GM18498 (cell line): ENCODE results near the gene COL11A2.

Experiments
- ATAC-seq: cut with Tn5 transposase; IDR thresholded peaks from one replicate; pipeline ENCODE4 v1.9.1; 2021; ENCODE audit warnings: mild to moderate bottlenecking, moderate library complexity; ENCODE audit not compliant: unreplicated experiment

Gene COL11A2

DNA sequence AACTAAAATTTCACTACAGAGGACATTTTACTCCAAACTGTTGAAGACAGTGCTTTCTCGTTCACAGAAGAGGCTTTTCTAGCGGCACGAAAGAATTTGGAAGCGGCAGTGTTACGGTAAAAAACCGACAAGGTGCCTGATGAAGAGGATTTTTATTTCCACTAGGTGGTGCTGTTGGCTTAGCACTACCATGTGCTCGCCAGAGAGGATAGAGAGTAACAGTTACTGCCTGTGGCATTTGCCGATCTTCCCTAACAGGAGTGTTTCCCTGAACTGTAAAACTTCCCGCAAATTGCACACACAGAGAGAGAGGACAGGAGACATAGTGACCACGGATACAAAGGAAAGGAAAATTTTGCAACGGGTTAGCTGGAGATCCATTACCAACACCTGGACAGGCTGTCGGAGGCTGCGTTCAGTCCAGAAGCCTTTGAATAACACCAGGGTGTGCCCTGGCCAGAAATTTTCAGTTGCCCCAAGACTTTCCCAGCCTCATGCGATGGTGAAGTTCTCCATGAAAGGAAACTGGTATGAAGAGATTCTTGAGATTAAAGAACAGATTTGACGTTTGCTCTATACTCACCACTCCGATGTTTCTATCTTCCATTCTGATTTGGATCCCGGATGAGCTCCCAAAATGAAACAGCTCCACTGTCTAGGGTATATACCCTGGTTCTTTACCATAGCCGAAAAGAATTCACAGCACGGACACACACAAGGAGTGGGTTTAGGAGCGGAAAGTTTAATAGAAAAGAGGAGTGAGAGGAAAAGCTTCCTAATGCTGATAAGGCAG is 68.3 kb downstream of the COL11A2 start:
- ATAC-seq: no peak

DNA sequence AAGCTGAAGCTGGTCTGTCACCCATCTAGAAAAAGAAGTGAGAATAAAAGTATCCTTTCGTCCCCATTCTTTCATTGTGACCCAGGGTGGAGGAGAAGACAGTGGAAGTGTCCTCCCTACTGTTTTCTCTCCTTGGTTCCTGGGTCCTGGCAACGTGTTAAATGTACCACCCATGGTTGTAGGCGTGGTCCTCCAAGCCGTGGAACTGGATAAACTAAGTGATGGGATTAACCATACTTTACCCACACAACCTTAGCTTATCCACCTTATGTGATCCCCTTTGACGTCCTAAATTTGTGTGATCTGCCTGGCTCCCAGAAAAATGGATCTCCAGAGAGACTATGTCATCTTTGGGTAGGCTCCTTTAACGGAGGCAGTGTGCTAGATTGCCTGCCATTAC is 69.1 kb downstream of the COL11A2 start:
- ATAC-seq: no peak

DNA sequence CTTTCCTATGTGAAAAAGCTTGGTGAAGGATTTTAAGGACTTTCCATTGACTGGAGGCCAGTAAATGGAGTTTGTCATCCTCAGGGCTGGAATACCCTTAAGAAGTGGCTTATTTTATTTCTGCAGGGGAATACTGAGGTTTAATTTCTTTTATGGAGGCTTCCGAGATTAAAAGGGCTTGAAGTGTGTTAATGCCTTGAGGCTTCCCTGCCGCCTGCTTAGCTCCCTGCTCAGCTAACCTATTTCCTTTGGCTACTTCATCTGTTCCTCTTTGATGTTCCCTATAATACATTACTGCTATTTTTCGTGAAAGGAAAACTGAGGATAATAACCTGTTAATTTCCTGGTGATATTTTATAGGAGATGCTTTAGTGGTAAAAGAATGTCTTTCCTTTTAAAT is 72.3 kb downstream of the COL11A2 start:
- no peak for ATAC-seq

DNA sequence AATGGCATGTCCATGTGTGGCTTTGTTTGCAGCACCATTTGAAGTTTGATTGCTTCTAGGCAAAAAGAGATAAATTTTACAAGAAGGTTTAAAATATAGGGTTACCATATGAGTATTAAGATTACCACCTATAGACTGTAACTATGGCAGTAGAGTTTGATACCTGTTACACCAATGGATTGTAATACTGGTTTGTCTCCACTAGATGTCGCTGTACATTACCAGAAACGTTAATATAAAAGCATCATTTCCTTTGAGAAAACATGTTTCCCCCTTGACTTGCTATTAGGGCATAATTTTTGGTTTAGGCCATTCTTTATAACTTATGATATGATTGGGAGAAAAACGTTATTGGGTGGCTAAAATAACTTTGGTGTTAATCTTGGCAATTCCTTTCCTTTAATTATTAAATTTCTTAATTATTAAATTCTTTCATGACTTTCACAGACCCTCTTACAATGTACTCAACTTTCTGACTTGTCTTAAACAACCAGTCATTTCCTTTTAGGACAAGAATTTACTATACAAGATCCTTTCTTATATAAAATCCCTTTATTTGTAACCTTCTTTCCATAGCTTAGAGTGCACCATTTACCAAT is 73.6 kb downstream of the COL11A2 start:
- no peak for ATAC-seq

DNA sequence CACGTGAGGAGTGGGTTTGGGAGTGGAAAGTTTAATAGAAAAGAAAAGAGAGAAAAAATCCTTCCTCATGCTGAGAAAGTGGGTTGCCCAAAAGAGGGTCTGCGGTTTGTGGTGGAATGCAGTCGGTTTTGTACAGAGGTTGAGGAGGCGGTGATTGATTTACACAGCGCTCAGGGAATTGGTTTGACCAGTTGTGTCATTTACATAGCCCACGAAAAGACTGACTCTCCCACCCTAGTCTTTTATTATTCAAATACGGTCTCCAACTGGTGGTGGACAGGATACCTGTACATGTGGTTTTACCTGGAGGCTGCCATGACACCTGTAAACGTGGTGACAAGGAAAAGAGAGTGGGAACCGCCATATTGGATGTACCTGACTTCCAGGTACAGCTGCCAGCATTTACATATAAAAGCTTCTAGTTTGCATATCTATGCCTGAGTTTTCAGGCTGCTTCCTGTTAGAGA is 74.4 kb downstream of the COL11A2 start:
- ATAC-seq: no peak

DNA sequence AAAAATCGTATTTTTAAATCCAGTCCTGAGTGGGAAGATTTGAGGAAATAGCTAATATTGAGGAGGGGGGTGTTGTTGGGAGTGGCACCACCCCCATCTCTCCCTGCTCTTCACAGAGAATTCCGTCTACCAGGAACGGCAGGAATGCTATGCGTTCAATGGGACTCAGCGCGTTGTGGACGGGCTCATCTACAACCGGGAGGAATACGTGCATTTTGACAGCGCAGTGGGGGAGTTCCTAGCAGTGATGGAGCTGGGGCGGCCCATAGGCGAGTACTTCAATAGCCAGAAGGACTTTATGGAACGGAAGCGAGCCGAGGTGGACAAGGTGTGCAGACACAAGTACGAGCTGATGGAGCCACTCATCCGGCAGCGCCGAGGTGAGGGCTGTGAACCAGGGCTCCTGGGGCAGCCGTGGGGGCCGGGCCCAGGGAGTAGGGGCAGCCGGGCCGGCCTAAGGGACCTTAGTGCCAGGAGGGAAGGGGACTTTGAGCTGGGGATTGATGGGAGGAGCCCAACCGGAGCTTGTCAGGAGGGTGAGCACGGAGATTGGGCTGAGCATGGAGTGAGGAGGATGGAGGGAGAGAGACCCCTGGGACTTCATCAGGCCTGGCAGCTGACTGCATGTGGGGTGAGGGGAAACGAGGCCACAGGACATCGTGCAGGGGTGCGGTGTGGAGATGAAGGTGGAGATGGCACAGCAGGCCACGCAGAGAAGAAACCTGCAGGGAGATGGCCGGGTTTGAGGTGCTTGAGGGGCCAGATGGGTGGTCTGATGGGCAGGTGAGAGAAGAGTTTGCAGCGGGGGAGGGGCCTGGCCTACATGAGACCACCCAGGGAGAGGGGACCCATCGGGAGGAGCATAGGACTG is 75.2 kb downstream of the COL11A2 start:
- ATAC-seq: no peak

DNA sequence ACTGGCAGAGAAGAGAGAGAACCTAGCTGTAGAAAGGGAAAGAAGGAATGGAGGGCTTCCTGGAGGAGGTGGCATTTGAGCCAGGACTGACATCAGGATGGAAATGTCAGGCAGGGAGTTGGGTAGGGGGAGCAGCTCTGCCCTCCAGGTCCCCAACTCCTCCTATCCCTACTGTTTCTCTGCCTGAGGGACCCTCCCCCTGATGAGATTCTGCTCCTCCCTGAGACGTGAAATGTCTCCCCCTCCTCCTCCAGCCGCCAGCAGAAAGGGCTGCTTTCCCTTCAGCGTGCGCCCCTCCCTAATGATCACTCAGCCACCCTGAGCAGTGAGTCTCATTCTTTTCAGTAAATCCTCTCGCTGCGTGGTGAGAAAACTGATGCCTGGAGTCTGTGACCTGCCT is 75.8 kb downstream of the COL11A2 start:
- ATAC-seq: no peak

DNA sequence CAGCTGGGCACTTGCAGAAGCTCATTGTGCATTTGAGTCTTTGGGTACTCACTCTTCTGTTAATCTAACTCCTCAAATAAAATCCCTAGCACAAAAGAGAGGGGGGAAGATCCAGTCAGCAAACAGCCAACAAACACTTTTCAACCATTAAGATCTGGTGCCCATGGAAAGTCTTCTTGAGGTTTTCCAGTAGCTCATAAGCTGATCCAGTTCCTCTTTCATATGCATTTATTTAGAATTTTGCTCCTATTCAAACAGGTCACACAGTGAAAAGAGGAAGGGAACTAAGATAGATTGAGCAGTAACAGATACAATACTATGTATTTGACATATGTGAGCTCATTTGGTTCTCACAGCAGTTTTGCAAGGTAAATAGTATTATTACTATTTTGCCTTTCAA is 77.9 kb downstream of the COL11A2 start:
- no peak for ATAC-seq

DNA sequence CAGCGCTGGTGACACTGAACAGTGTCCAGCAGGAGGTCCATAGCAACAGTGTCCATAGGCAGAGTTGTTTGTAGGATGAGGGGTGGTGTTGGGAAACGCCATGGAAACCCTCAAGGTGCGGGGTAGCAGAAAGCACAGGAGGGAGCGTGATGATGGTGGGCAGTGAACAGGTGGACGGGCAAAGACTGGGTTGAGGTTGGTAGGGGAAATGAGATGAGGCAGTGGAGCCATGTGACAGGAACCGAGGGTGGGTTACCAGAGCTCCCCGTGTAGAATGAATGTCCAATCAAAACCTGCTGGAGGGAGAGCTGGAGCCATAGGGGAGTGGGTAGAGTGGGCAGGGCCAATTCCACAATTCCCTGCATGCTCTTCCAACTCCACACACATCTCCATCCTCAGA is 78.5 kb downstream of the COL11A2 start:
- ATAC-seq: no peak
